Peyer's patch (tissue), 4 donors: ENCODE results near the gene MAN1A2.

Experiments used
- CTCF ChIP-seq, 6 experiments: fragments of 450-650 bp in 4 of 6; fragments of 200-600 bp in 2 of 6; sonication (generic) in 1 of 6; IDR thresholded peaks; one replicate each; pipeline ENCODE4 v1.5.1; 2017 to 2019; ENCODE audit warnings: antibody characterized with exemption in 6 of 6, mild to moderate bottlenecking in 3 of 6, moderate library complexity in 1 of 6
- POLR2A ChIP-seq, 2 donors: fragments of 450-650 bp; IDR thresholded peaks; one replicate each; pipeline ENCODE4 v1.5.1; 2017; ENCODE audit warnings: antibody characterized with exemption in 2 of 2, mild to moderate bottlenecking in 2 of 2, moderate library complexity in 2 of 2

DNA sequence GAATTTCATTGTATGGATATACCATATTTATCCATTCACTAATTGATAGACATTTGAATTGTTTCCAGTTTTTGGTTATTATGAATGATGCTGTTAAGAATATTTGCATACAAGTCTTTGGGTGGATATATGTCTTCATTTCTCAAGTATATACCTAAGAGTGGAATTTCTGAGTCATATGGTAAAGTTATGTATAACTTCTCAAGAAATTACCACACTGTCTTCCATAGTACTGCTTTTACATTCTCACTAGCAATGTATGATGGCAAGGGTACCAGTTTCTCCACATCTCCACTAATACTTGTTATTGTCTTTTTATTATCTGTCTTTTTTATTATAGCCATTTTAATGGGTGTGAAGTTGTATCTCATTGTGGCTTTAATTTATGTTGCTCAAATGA, 164.0 kb downstream of the MAN1A2 start:
- TF ChIP-seq CTCF (IDR thresholded peaks at IDR 0.05) (no peak), POLR2A (IDR thresholded peaks at IDR 0.05) (no peak)
